ENCODE data around the gene ACSBG1. TPM values are rescaled to one million over a fixed set of nuclear protein-coding genes. Genes with fewer than 3 reads are reported as not detected.

The ACSBG1 gene
- total RNA-seq, 4 donors from 2014 or later, result 0.67 to 6.4 (median 1.9) TPM

GRCh38 chr15:78229431-78230406 is 4.6 kb downstream of the ACSBG1 start:
- Histone ChIP-seq H3K27me3 (no peaks in the 10 kb centered on the region), H3K27ac (no peak overlapping the region), H3K9me3 (peaks cover 0 to 5% (median 0%) of the 10 kb centered on the region in 3 donors), H3K4me3 (no peak overlapping the region), H3K36me3 (no peaks in the 10 kb centered on the region), H3K4me1 (no peaks in the 10 kb centered on the region)
- ATAC-seq, result no peak
- TF ChIP-seq POLR2AphosphoS5 (IDR thresholded peaks at IDR 0.05) (no peak), POLR2A (IDR thresholded peaks at IDR 0.05) (no peak), EP300 (IDR thresholded peaks at IDR 0.05) (no peak)
- TF ChIP-seq, protein P1, sequence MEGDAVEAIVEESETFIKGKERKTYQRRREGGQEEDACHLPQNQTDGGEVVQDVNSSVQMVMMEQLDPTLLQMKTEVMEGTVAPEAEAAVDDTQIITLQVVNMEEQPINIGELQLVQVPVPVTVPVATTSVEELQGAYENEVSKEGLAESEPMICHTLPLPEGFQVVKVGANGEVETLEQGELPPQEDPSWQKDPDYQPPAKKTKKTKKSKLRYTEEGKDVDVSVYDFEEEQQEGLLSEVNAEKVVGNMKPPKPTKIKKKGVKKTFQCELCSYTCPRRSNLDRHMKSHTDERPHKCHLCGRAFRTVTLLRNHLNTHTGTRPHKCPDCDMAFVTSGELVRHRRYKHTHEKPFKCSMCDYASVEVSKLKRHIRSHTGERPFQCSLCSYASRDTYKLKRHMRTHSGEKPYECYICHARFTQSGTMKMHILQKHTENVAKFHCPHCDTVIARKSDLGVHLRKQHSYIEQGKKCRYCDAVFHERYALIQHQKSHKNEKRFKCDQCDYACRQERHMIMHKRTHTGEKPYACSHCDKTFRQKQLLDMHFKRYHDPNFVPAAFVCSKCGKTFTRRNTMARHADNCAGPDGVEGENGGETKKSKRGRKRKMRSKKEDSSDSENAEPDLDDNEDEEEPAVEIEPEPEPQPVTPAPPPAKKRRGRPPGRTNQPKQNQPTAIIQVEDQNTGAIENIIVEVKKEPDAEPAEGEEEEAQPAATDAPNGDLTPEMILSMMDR (IDR thresholded peaks at IDR 0.05), result no peak
- 74 to 100% methylated on average over 1 to 7 of the region's 17 CpGs for WGBS, 2 donors (ENCODE audit: low coverage in 1 of 2)

- no peak overlapping the region for H3K4me3 ChIP-seq
- no peaks in the 10 kb centered on the region for H3K27me3 ChIP-seq
- peaks cover 0 to 5% (median 0%) of the 10 kb centered on the region in 3 donors for H3K9me3 ChIP-seq
- H3K36me3 ChIP-seq, result no peaks in the 10 kb centered on the region
- no peak for TF ChIP-seq EP300 (IDR thresholded peaks at IDR 0.05)
- TF ChIP-seq, protein P1 (IDR thresholded peaks at IDR 0.05), result no peak
- TF ChIP-seq POLR2A (IDR thresholded peaks at IDR 0.05), result no peak
- TF ChIP-seq POLR2AphosphoS5 (IDR thresholded peaks at IDR 0.05), result no peak
- WGBS, 2 donors (ENCODE audit: low coverage in 1 of 2), result 67 to 87% methylated on average over 3 to 8 of the region's 8 CpGs
- H3K27ac ChIP-seq, result no peak overlapping the region
- H3K4me1 ChIP-seq, result peaks cover 0 to 6% (median 0%) of the 10 kb centered on the region in 3 donors
- ATAC-seq, result no peak
Measured at GRCh38 chr15:78228356-78228996, 5.9 kb downstream of the ACSBG1 start.

DNA sequence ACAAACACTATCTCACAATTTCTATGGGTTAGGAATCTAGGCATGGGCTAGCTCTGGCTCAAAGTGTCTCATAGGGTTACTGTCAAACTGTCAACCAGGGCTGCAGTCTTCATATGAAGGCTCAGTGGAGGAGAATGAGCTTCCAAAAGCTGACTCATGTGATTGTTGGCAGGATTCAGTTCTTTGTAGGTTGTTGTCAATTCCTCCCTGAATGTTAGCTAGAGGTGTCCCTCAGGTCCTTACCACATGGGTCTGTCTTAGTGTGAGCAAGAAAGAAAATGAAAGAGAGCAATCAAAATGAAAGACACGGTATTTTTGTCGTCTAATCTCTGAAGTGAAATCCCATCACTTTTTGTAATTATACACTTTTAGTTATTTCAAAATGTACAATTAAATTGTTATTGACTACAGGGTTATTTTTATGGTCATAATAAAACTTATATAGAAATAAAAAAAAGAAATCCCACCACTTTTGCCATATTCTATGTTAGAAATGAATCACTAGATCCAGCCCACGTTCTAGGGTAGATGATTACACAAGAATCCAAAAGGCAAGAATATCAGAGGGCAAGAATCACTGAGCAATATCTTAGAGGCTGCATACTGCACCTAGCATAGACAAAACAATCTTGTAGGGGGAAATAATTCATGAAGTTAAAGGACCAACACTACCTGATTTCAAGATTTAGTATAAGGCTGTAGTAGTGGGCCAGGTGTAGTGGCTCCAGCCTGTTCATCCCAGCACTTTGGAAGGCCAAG is 8.4 kb downstream of the ACSBG1 start:
- Histone ChIP-seq H3K27me3 (no peaks in the 10 kb centered on the region), H3K4me1 (peaks cover 0 to 19% (median 0%) of the 10 kb centered on the region in 3 donors), H3K9me3 (peaks cover 0 to 5% (median 0%) of the 10 kb centered on the region in 3 donors), H3K4me3 (no peak overlapping the region), H3K27ac (no peak overlapping the region), H3K36me3 (no peaks in the 10 kb centered on the region)
- ATAC-seq, result no peak
- no peak for TF ChIP-seq POLR2AphosphoS5 (IDR thresholded peaks at IDR 0.05)
- TF ChIP-seq EP300 (IDR thresholded peaks at IDR 0.05), result no peak
- no peak for TF ChIP-seq POLR2A (IDR thresholded peaks at IDR 0.05)
- TF ChIP-seq, protein P1 (IDR thresholded peaks at IDR 0.05), result no peak
- WGBS, 2 donors (ENCODE audit: low coverage in 1 of 2), result 96 to 97% methylated on average over 3 of the region's 3 CpGs

GRCh38 chr15:78224023-78224411 is 10.3 kb downstream of the ACSBG1 start:
- no peak for ATAC-seq
- Histone ChIP-seq H3K9me3 (peaks cover 0 to 5% (median 0%) of the 10 kb centered on the region in 3 donors), H3K4me1 (peaks cover 0 to 24% (median 0%) of the 10 kb centered on the region in 3 donors), H3K36me3 (no peaks in the 10 kb centered on the region), H3K4me3 (no peak overlapping the region), H3K27ac (peak overlapping the region in 2 of 4 donors; percentile 10 to 54), H3K27me3 (no peaks in the 10 kb centered on the region)
- TF ChIP-seq POLR2A (IDR thresholded peaks at IDR 0.05) (no peak), EP300 (IDR thresholded peaks at IDR 0.05) (no peak), POLR2AphosphoS5 (IDR thresholded peaks at IDR 0.05) (no peak)
- TF ChIP-seq, protein P1 (IDR thresholded peaks at IDR 0.05), result no peak
- WGBS, 2 donors (ENCODE audit: low coverage in 1 of 2), result 77 to 84% methylated on average over 2 of the region's 2 CpGs

Data from gastroesophageal sphincter (tissue), 4 donors.